H9 (cell line): Measurements from ENCODE around the gene SF3B1. TPM values are rescaled to one million over a fixed set of nuclear protein-coding genes. Genes with fewer than 3 reads are reported as not detected.

Experiments
- DNase-seq: peaks from one replicate; pipeline ENCODE4 v3.0.0-alpha.2; 2017
- H2AFZ ChIP-seq: one replicate; pipeline ENCODE4 v1.6.1; 2013; ENCODE audit warnings: mild to moderate bottlenecking, low read length, control low read depth, moderate library complexity
- H2AK5ac ChIP-seq: 2 replicates; pipeline ENCODE4 v1.6.1; 2013; ENCODE audit warnings: low read length, control low read depth, mixed read lengths; ENCODE audit not compliant: insufficient read length
- H2BK120ac ChIP-seq: one replicate; pipeline ENCODE4 v1.6.1; 2013; ENCODE audit warnings: low read depth, mild to moderate bottlenecking, low read length, control low read depth, inconsistent platforms; ENCODE audit not compliant: poor library complexity, severe bottlenecking
- H2BK12ac ChIP-seq: 2 replicates; pipeline ENCODE4 v1.6.1; 2013; ENCODE audit warnings: low read length, control low read depth, mixed read lengths, low read depth; ENCODE audit not compliant: insufficient read length
- H2BK15ac ChIP-seq: 2 replicates; pipeline ENCODE4 v1.6.1; 2013; ENCODE audit warnings: low read depth, low read length, control low read depth
- H2BK20ac ChIP-seq: one replicate; pipeline ENCODE4 v1.6.1; 2013; ENCODE audit warnings: low read depth, mild to moderate bottlenecking, low read length, control low read depth, inconsistent platforms; ENCODE audit not compliant: poor library complexity, severe bottlenecking
- H2BK5ac ChIP-seq: 2 replicates; pipeline ENCODE4 v1.6.1; 2013; ENCODE audit warnings: low read length, control low read depth, mixed read lengths; ENCODE audit not compliant: insufficient read length
- H3K14ac ChIP-seq: 2 replicates; pipeline ENCODE4 v1.6.1; 2013; ENCODE audit warnings: low read length, control low read depth; ENCODE audit not compliant: insufficient read depth
- H3K18ac ChIP-seq: 2 replicates; pipeline ENCODE4 v1.6.1; 2013; ENCODE audit warnings: low read depth, mild to moderate bottlenecking, mixed read lengths, low read length, control low read depth; ENCODE audit not compliant: insufficient read length
- H3K23ac ChIP-seq: 2 replicates; pipeline ENCODE4 v1.6.1; 2013; ENCODE audit warnings: low read length, control low read depth, mixed read lengths, low read depth; ENCODE audit not compliant: insufficient read length
- H3K23me2 ChIP-seq: 2 replicates; pipeline ENCODE4 v1.6.1; 2013; ENCODE audit warnings: low read depth, mild to moderate bottlenecking, mixed read lengths, low read length, control low read depth; ENCODE audit not compliant: insufficient read length, poor library complexity, severe bottlenecking
- H3K27ac ChIP-seq: 2 replicates; pipeline ENCODE4 v1.5.1; 2013; ENCODE audit warnings: low read length, control low read depth, mixed read lengths, low read depth; ENCODE audit not compliant: insufficient read length
- H3K27me3 ChIP-seq: 2 replicates; pipeline ENCODE4 v1.6.1; 2013; ENCODE audit warnings: low read length, control low read depth, inconsistent platforms; ENCODE audit not compliant: insufficient read depth
- H3K4ac ChIP-seq: 2 replicates; pipeline ENCODE4 v1.6.1; 2013; ENCODE audit warnings: low read depth, mild to moderate bottlenecking, control low read depth, inconsistent platforms, low read length, moderate library complexity
- H3K4me1 ChIP-seq: 2 replicates; pipeline ENCODE4 v1.6.1; 2013; ENCODE audit warnings: low read length, control low read depth, inconsistent platforms; ENCODE audit not compliant: insufficient read depth
- H3K4me2 ChIP-seq: 2 replicates; pipeline ENCODE4 v1.6.1; 2013; ENCODE audit warnings: low read length, control low read depth, mixed read lengths; ENCODE audit not compliant: insufficient read length, insufficient read depth
- H3K56ac ChIP-seq: 2 replicates; pipeline ENCODE4 v1.6.1; 2013; ENCODE audit warnings: low read depth, mild to moderate bottlenecking, mixed read lengths, low read length, control low read depth; ENCODE audit not compliant: insufficient read length
- H3K79me1 ChIP-seq: 2 replicates; pipeline ENCODE4 v1.6.1; 2013; ENCODE audit warnings: low read depth, mild to moderate bottlenecking, moderate library complexity, low read length, control low read depth, inconsistent platforms; ENCODE audit not compliant: insufficient read depth, poor library complexity, severe bottlenecking
- H3K79me2 ChIP-seq: 2 replicates; pipeline ENCODE4 v1.6.1; 2013; ENCODE audit warnings: low read length, control low read depth, inconsistent platforms; ENCODE audit not compliant: insufficient read depth
- H3K9ac ChIP-seq: 2 replicates; pipeline ENCODE4 v1.6.1; 2013; ENCODE audit warnings: low read length, control low read depth, mixed read lengths; ENCODE audit not compliant: insufficient read length; ENCODE audit errors: extremely low read depth
- H3K9me3 ChIP-seq: one replicate; pipeline ENCODE4 v1.6.1; 2013; ENCODE audit warnings: low read depth, low read length, inconsistent platforms; ENCODE audit not compliant: control insufficient read depth
- H3T11ph ChIP-seq: one replicate; pipeline ENCODE4 v1.6.1; 2013; ENCODE audit warnings: mild to moderate bottlenecking, low read length, control low read depth, inconsistent platforms
- H4K20me1 ChIP-seq: one replicate; pipeline ENCODE4 v1.6.1; 2013; ENCODE audit not compliant: control insufficient read depth, insufficient read length, insufficient read depth
- H4K5ac ChIP-seq: 2 replicates; pipeline ENCODE4 v1.6.1; 2013; ENCODE audit warnings: low read depth, mild to moderate bottlenecking, mixed read lengths, low read length, control low read depth; ENCODE audit not compliant: insufficient read length
- H4K8ac ChIP-seq: replicated peaks from 2 replicates; pipeline ENCODE4 v1.6.1; 2013; ENCODE audit warnings: low read length, control low read depth, mixed read lengths, low read depth; ENCODE audit not compliant: insufficient read length
- H4K91ac ChIP-seq: 2 replicates; pipeline ENCODE4 v1.6.1; 2013; ENCODE audit warnings: low read depth, mild to moderate bottlenecking, moderate library complexity, mixed read lengths, low read length, control low read depth; ENCODE audit not compliant: insufficient read length
- H3K27ac Mint-ChIP-seq, 3 experiments: 2 replicates in 2 of 3; 3 replicates in 1 of 3; pipeline ENCODE4 v1.8.0; 2020 to 2021; ENCODE audit warnings: mixed read lengths in 3 of 3, mild to moderate bottlenecking in 1 of 3, moderate library complexity in 1 of 3
- H3K27me3 Mint-ChIP-seq: 2 replicates; pipeline ENCODE4 v1.8.0; 2021; ENCODE audit warnings: low read depth, mild to moderate bottlenecking, moderate library complexity, mixed read lengths
- H3K36me3 Mint-ChIP-seq, 3 experiments: 2 replicates in 2 of 3; 3 replicates in 1 of 3; pipeline ENCODE4 v1.8.0; 2020 to 2021; ENCODE audit warnings: low read depth in 3 of 3, mixed read lengths in 3 of 3; ENCODE audit not compliant: insufficient read depth in 1 of 3
- H3K4me1 Mint-ChIP-seq, 2 experiments: 2 replicates each; pipeline ENCODE4 v1.8.0; 2020; ENCODE audit warnings: mixed read lengths in 2 of 2
- H3K4me3 Mint-ChIP-seq, 2 experiments: 2 replicates in 1 of 2; 3 replicates in 1 of 2; pipeline ENCODE4 v1.8.0; 2020 to 2021; ENCODE audit warnings: mild to moderate bottlenecking in 2 of 2, mixed read lengths in 2 of 2, moderate library complexity in 1 of 2
- H3K9me3 Mint-ChIP-seq, 2 experiments: 2 replicates in 1 of 2; 3 replicates in 1 of 2; pipeline ENCODE4 v1.8.0; 2020; ENCODE audit warnings: mild to moderate bottlenecking in 2 of 2, mixed read lengths in 2 of 2, moderate library complexity in 1 of 2
- CTCF ChIP-seq: fragments of 200-600 bp; sonication (generic); conservative IDR thresholded peaks from 3 replicates; pipeline ENCODE4 v1.8.0; 2021; ENCODE audit warnings: antibody characterized with exemption, mild to moderate bottlenecking
- WGBS: extraction: QIAGEN DNeasy Blood & Tissue Kit; methylation state at CpG from one replicate; pipeline ENCODE4 v1.1.7; 2013; ENCODE audit warnings: missing lambda C conversion rate, low lambda C conversion rate, mixed read lengths; ENCODE audit not compliant: insufficient read length; ENCODE audit errors: extremely low coverage; 5-methylcytosine and 5-hydroxymethylcytosine counted together
- total RNA-seq: library from RNA; stranded (reverse); gene quantifications from 2 replicates; pipeline ENCODE4 v1.2.1, GENCODE V29; 2021

SF3B1 gene
- total RNA-seq, 1 experiment from 2014 or later: 278 TPM

- no peak overlapping the region for H4K91ac ChIP-seq
- H3K27ac ChIP-seq: no peak overlapping the region
- no peak overlapping the region for H2BK12ac ChIP-seq
- DNase-seq: no peak
- H3T11ph ChIP-seq: no peak overlapping the region
- H3K23me2 ChIP-seq: no peaks in the 10 kb centered on the region
- H3K18ac ChIP-seq: no peak overlapping the region
- no CpG with 5 or more reads among the region's 9 CpGs for WGBS
- no peak overlapping the region for H2BK120ac ChIP-seq
- no peak overlapping the region for H3K27ac Mint-ChIP-seq
- no peak overlapping the region for H4K5ac ChIP-seq
- H3K4me1 ChIP-seq: no peaks in the 10 kb centered on the region
- peaks cover 0 to 4% of the 10 kb centered on the region in 2 experiments; a peak in 3 of 4 replicates for H3K4me1 Mint-ChIP-seq
- no peaks in the 10 kb centered on the region for H3K27me3 ChIP-seq
- H3K23ac ChIP-seq: no peak overlapping the region
- H3K14ac ChIP-seq: no peak overlapping the region
- no peaks in the 10 kb centered on the region for H3K36me3 Mint-ChIP-seq
- no peak overlapping the region for H3K4ac ChIP-seq
- no peaks in the 10 kb centered on the region for H4K20me1 ChIP-seq
- H2BK5ac ChIP-seq: no peak overlapping the region
- H3K4me2 ChIP-seq: no peak overlapping the region
- H2BK20ac ChIP-seq: no peak overlapping the region
- H2AK5ac ChIP-seq: no peak overlapping the region
- H3K4me3 Mint-ChIP-seq: no peak overlapping the region
- no peaks in the 10 kb centered on the region; a peak in 1 of 5 replicates for H3K9me3 Mint-ChIP-seq
- no peak overlapping the region for H3K9ac ChIP-seq
- H3K56ac ChIP-seq: no peak overlapping the region
- H2BK15ac ChIP-seq: no peak overlapping the region
- H4K8ac ChIP-seq: no peak overlapping the region
- TF ChIP-seq CTCF: no peak
- no peaks in the 10 kb centered on the region for H3K79me2 ChIP-seq
- no peaks in the 10 kb centered on the region for H3K79me1 ChIP-seq
- H3K27me3 Mint-ChIP-seq: no peaks in the 10 kb centered on the region; the same call in 1 of the 2 replicates
- H2AFZ ChIP-seq: no peak overlapping the region
- no peaks in the 10 kb centered on the region for H3K9me3 ChIP-seq
Measured at GRCh38 chr2:197377670-197378069, 57.2 kb downstream of the SF3B1 start.
